Natural killer cell (primary cell): ENCODE measurements around the gene ARL8A. TPM values are rescaled to one million over a fixed set of nuclear protein-coding genes. Genes with fewer than 3 reads are reported as not detected.
"Not testable (repeated sequence)": the region's sequence is repeated elsewhere in the genome, so short reads cannot be mapped to it uniquely, and the experiment has no call there.

Experiments used
- ATAC-seq, 3 donors: fragments of 150-1000 bp in 2 of 3; fragments of 200-7000 bp in 1 of 3; cut with Tn5 transposase; 1 replicate in 1 of 3; 2 replicates in 2 of 3; pipeline ENCODE4 v1.10.0; 2021; ENCODE audit warnings: mild to moderate bottlenecking in 2 of 3, moderate library complexity in 2 of 3
- DNase-seq, 2 donors: peaks; one replicate each; pipeline versions ENCODE4 v3.0.0 to v3.0.0-alpha.2; 2013 to 2021; ENCODE audit warnings: mixed read lengths in 1 of 2
- H3K27ac ChIP-seq: one replicate; pipeline ENCODE4 v1.5.1; 2013; ENCODE audit warnings: mild to moderate bottlenecking, low read length
- H3K27me3 ChIP-seq: one replicate; pipeline ENCODE4 v1.6.1; 2013; ENCODE audit warnings: low read length; ENCODE audit not compliant: control insufficient read depth, insufficient read depth
- H3K36me3 ChIP-seq: one replicate; pipeline ENCODE4 v1.6.1; 2013; ENCODE audit warnings: low read length; ENCODE audit not compliant: control insufficient read depth, insufficient read depth
- H3K4me1 ChIP-seq: one replicate; pipeline ENCODE4 v1.6.1; 2013; ENCODE audit warnings: low read length; ENCODE audit not compliant: control insufficient read depth, insufficient read depth
- H3K4me3 ChIP-seq: one replicate; pipeline ENCODE4 v1.5.1; 2013; ENCODE audit warnings: low read length
- H3K9me3 ChIP-seq: one replicate; pipeline ENCODE4 v1.6.1; 2013; ENCODE audit warnings: low read length; ENCODE audit not compliant: control insufficient read depth, insufficient read depth
- H3K27ac Mint-ChIP-seq, 2 donors: one replicate each; pipeline ENCODE4 v1.8.0; 2022; ENCODE audit warnings: mild to moderate bottlenecking in 2 of 2, mixed read lengths in 2 of 2, moderate library complexity in 1 of 2
- H3K27me3 Mint-ChIP-seq, 2 donors: one replicate each; pipeline ENCODE4 v1.8.0; 2022; ENCODE audit warnings: low read depth in 2 of 2, mixed read lengths in 2 of 2
- H3K36me3 Mint-ChIP-seq: one replicate; pipeline ENCODE4 v1.8.0; 2022; ENCODE audit warnings: mixed read lengths
- H3K4me1 Mint-ChIP-seq, 2 donors: one replicate each; pipeline ENCODE4 v1.8.0; 2022; ENCODE audit warnings: mixed read lengths in 2 of 2
- H3K4me3 Mint-ChIP-seq: one replicate; pipeline ENCODE4 v1.8.0; 2022; ENCODE audit warnings: mild to moderate bottlenecking, moderate library complexity, mixed read lengths
- H3K9me3 Mint-ChIP-seq, 2 donors: one replicate each; pipeline ENCODE4 v1.8.0; 2022; ENCODE audit warnings: mixed read lengths in 2 of 2
- CTCF ChIP-seq: fragments of 200-600 bp; IDR thresholded peaks from one replicate; pipeline ENCODE4 v1.8.0; 2022; ENCODE audit warnings: antibody characterized with exemption
- WGBS: methylation state at CpG from one replicate; pipeline ENCODE4 v1.1.7; 2013; ENCODE audit warnings: missing lambda C conversion rate; ENCODE audit not compliant: insufficient coverage; 5-methylcytosine and 5-hydroxymethylcytosine counted together
- intact Hi-C: fragments of 100-400 bp; cut with micrococcal nuclease; formaldehyde crosslinking; loops from one replicate; pipeline ENCODE4 v1.14.2; 2022
- total RNA-seq, 4 donors: library from RNA; stranded (reverse); fragments of 120-200 nt in 1 of 4; gene quantifications; one replicate each; pipeline versions ENCODE4 v1.2.3 to v1.2.4, GENCODE V29; 2013 to 2022

Gene ARL8A
- total RNA-seq, 3 donors from 2014 or later (not counting 1 experiment from before 2014, with no cell fraction given), result 109 to 120 (median 109) TPM

DNA sequence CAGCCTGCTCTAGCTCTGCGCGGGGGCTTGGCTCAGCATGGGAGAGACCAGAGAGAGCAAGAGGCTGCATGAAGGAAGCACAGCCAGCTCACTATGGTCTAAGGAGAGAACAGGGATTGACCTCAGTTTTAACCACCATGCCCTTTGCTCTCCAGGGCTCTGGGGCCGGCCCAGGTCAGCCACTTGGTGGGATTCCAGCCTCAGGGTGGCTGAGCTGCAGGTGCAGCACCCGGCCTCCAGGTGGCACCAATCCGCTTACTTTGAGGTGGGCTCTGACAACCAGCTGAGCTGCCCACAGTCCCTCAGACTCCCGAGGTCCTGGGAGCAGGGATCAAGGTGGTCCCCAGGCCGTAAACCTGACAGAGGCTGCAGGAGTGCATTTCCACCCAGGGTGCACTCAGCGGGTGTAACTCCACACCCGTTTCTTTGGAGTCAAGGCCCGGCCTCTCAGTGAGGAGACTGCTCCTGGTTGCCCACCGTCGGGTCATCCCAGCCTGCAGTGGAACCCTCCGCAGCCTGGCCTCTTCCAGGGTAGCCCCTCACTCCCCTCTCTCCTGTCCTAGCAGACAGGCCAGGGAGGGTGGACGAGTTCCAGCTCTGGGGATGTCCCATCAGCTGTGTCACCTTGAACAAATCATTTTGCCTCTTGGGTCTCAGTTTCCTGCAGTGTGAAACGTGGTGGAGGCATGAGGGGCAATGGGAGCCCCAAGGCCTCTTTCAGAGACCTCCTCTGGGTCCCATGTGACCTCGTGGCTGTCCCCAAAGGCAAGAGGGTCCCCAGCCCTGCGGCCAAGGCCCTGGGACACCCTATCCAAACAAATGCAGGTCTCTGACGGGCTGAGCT, 48.5 kb upstream of the ARL8A start:
- Mint-ChIP-seq H3K36me3 (no peaks in the 10 kb centered on the region), H3K27ac (peak overlapping the region in 1 of 2 donors; percentile 48), H3K9me3 (no peaks in the 10 kb centered on the region), H3K4me3 (peak overlapping the region; percentile 83), H3K27me3 (peaks cover 0 to 15% of the 10 kb centered on the region in 2 donors), H3K4me1 (peaks cover 42 to 46% of the 10 kb centered on the region in 2 donors)
- no peaks in the 10 kb centered on the region for H3K36me3 ChIP-seq
- peak; percentile 90 for TF ChIP-seq CTCF
- ATAC-seq, result peak in 2 of 3 donors; percentile 22 to 27
- H3K9me3 ChIP-seq, result no peaks in the 10 kb centered on the region
- intact Hi-C loops, result loop anchor here (1.0 to 2.0 kb wide), 2 partner anchors 122 to 526 kb away; no protein-coding TSS in a partner anchor
- H3K4me1 ChIP-seq, result peaks cover 46% of the 10 kb centered on the region
- H3K27ac ChIP-seq, result no peak overlapping the region
- H3K27me3 ChIP-seq, result peaks cover 13% of the 10 kb centered on the region
- peak; percentile 63 to 76 for DNase-seq
- peak overlapping the region; percentile 10 for H3K4me3 ChIP-seq
- WGBS, result 33% methylated on average over 18 of the region's 18 CpGs

DNA sequence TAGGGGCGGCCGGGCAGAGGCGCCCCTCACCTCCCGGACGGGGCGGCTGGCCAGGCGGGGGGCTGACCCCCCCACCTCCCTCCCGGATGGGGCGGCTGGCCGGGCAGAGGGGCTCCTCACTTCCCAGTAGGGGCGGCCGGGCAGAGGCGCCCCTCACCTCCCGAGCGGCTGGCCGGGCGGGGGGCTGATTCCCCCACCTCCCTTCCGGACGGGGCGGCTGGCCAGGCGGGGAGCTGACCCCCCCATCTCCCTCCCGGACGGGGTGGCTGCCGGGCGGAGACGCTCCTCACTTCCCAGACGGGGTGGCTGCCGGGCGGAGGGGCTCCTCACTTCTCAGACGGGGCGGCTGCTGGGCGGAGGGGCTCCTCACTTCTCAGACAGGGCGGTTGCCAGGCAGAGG, 46.9 kb upstream of the ARL8A start:
- 81% methylated on average over 10 of the region's 33 CpGs for WGBS
- H3K27me3 Mint-ChIP-seq, result peaks cover 0 to 18% of the 10 kb centered on the region in 2 donors

GRCh38 chr1:202189918-202190715, 45.6 kb upstream of the ARL8A start:
- H3K4me3 Mint-ChIP-seq, result no peak overlapping the region
- TF ChIP-seq CTCF, result no peak
- 80% methylated on average over 7 of the region's 7 CpGs for WGBS
- no peak for ATAC-seq
- H3K9me3 Mint-ChIP-seq, result no peaks in the 10 kb centered on the region
- Histone ChIP-seq H3K4me1 (peaks cover 24% of the 10 kb centered on the region), H3K27ac (no peak overlapping the region), H3K36me3 (no peaks in the 10 kb centered on the region), H3K9me3 (no peaks in the 10 kb centered on the region), H3K27me3 (peaks cover 13% of the 10 kb centered on the region), H3K4me3 (no peak overlapping the region)
- peaks cover 0 to 14% of the 10 kb centered on the region in 2 donors for H3K27me3 Mint-ChIP-seq
- peaks cover 15 to 17% of the 10 kb centered on the region in 2 donors for H3K4me1 Mint-ChIP-seq
- no peak overlapping the region for H3K27ac Mint-ChIP-seq
- H3K36me3 Mint-ChIP-seq, result no peaks in the 10 kb centered on the region
- DNase-seq, result no peak
- intact Hi-C loops, result loop anchor here (1.0 kb wide), 2 partner anchors 46 to 125 kb away; no protein-coding TSS in a partner anchor

More for the DNA sequence above, 46.9 kb upstream of the ARL8A start:
- intact Hi-C loops, DNase-seq, ATAC-seq, H3K9me3 Mint-ChIP-seq, H3K27ac ChIP-seq, H3K36me3 Mint-ChIP-seq, H3K36me3 ChIP-seq, H3K27ac Mint-ChIP-seq, H3K4me3 Mint-ChIP-seq, H3K9me3 ChIP-seq, H3K4me3 ChIP-seq: not testable (repeated sequence)
- Histone ChIP-seq H3K27me3 (peaks cover 13% of the 10 kb centered on the region), H3K4me1 (peaks cover 30% of the 10 kb centered on the region)
- peaks cover 26 to 30% of the 10 kb centered on the region in 2 donors for H3K4me1 Mint-ChIP-seq
